Endothelial cell of hepatic sinusoid (primary cell): ENCODE results near the gene IGFL1.
"Not testable (repeated sequence)": the region's sequence is repeated elsewhere in the genome, so short reads cannot be mapped to it uniquely, and the experiment has no call there.

Experiments
- in situ Hi-C: cut with HindIII; loops from 2 replicates; pipeline ENCODE4 v1.10.0; 2017; ENCODE audit warnings: low sequenced_read_pairs

IGFL1 gene

GRCh38 chr19:46264801-46265200 lies 35.3 kb downstream of the IGFL1 start:
- in situ Hi-C loops: not testable (repeated sequence)

- in situ Hi-C loops: no loop called here
Observed at GRCh38 chr19:46265217-46265828, 35.8 kb downstream of the IGFL1 start.

GRCh38 chr19:46269101-46269500 lies 39.6 kb downstream of the IGFL1 start:
- in situ Hi-C loops: no loop called here

- in situ Hi-C loops: no loop called here
Observed at GRCh38 chr19:46270521-46271256, 41.1 kb downstream of the IGFL1 start.

- in situ Hi-C loops: no loop called here
Observed at GRCh38 chr19:46271481-46272197, 42.1 kb downstream of the IGFL1 start.

GRCh38 chr19:46273931-46274330 lies 44.4 kb downstream of the IGFL1 start:
- in situ Hi-C loops: not testable (repeated sequence)

GRCh38 chr19:46279177-46279576 lies 49.6 kb downstream of the IGFL1 start:
- in situ Hi-C loops: loop anchor here (25.0 kb wide), 1 partner anchor 258 kb away; no protein-coding TSS in a partner anchor
